Activated CD8-positive, alpha-beta T cell treated with anti-CD3 and anti-CD28 coated beads for 36 hours (primary cell): ENCODE data around the gene CDH16. TPM values are rescaled to one million over a fixed set of nuclear protein-coding genes. Genes with fewer than 3 reads are reported as not detected.

ENCODE experiments used
- ATAC-seq: fragments of 200-7000 bp; cut with Tn5 transposase; one replicate; pipeline ENCODE4 v1.10.0; 2021; ENCODE audit warnings: mild to moderate bottlenecking, moderate library complexity
- CTCF ChIA-PET: fragments of 350-600 bp; sonication (Branson Sonifier 250); formaldehyde crosslinking; loops from one replicate; lab custom pipeline; 2021; ENCODE audit warnings: antibody characterized with exemption; lab: Charles Lee
- POLR2A ChIA-PET: fragments of 350-600 bp; sonication (Branson Sonifier 250); formaldehyde crosslinking; loops from one replicate; lab custom pipeline; 2021; ENCODE audit warnings: antibody characterized with exemption; lab: Charles Lee
- DNase-seq: peaks from one replicate; pipeline ENCODE4 v3.0.0-alpha.2; 2020
- H3K27ac Mint-ChIP-seq: one replicate; pipeline ENCODE4 v1.8.0; 2021; ENCODE audit warnings: mild to moderate bottlenecking, mixed read lengths
- H3K27me3 Mint-ChIP-seq: one replicate; pipeline ENCODE4 v1.8.0; 2021; ENCODE audit warnings: mixed read lengths
- H3K36me3 Mint-ChIP-seq: one replicate; pipeline ENCODE4 v1.8.0; 2021; ENCODE audit warnings: low read depth, mixed read lengths
- H3K4me1 Mint-ChIP-seq: one replicate; pipeline ENCODE4 v1.8.0; 2021; ENCODE audit warnings: low read depth, mixed read lengths
- H3K4me3 Mint-ChIP-seq: one replicate; pipeline ENCODE4 v1.8.0; 2021; ENCODE audit warnings: mild to moderate bottlenecking, moderate library complexity, mixed read lengths
- H3K9me3 Mint-ChIP-seq: one replicate; pipeline ENCODE4 v1.8.0; 2021; ENCODE audit warnings: mixed read lengths
- CTCF ChIP-seq: fragments of 200-600 bp; IDR thresholded peaks from one replicate; pipeline ENCODE4 v1.8.0; 2022; ENCODE audit warnings: antibody characterized with exemption, mild to moderate bottlenecking
- intact Hi-C: fragments of 100-400 bp; cut with micrococcal nuclease; formaldehyde crosslinking; loops from one replicate; pipeline ENCODE4 v1.10.0; 2022
- total RNA-seq, 2 experiments: library from RNA; stranded (reverse); gene quantifications; one replicate each; pipeline ENCODE4 v1.2.3, GENCODE V29; 2021

The CDH16 gene
- total RNA-seq, 2 experiments from 2014 or later = not detected

- intact Hi-C loops = no loop called here
- no peak overlapping the region for H3K4me3 Mint-ChIP-seq
- no peak overlapping the region for H3K27ac Mint-ChIP-seq
Measured at GRCh38 chr16:66919569-66920298, 1.0 kb upstream of the CDH16 start.

DNA sequence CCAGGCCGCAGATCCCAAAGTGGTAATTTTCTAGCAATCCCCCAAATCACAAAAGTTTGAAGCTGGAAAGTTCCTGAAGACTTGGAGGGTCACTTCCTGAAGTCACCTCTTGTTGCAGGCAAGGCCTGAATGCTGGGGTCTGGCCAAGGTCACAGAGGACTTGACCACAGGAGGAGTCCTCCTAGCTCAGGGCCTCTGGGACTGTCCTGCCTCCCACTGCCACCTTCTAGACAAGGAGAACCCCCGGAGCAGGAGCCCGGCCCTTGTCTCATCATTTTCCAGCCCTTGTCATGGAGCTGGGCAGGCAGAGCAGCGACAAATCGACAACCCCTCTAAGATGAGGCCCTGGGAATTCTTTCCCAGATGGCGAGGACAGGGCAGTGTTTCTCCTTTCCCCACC lies 330 bp downstream of the CDH16 start:
- intact Hi-C loops = no loop called here
- H3K27me3 Mint-ChIP-seq = peaks cover 9% of the 10 kb centered on the region

More at GRCh38 chr16:66919569-66920298, 1.0 kb upstream of the CDH16 start:
- TF ChIP-seq CTCF = no peak
- Mint-ChIP-seq H3K4me1 (no peaks in the 10 kb centered on the region), H3K9me3 (no peaks in the 10 kb centered on the region), H3K27me3 (peaks cover 20% of the 10 kb centered on the region), H3K36me3 (no peaks in the 10 kb centered on the region)
- DNase-seq (no peak), ATAC-seq (no peak)
- ChIA-PET POLR2A (interaction anchor here (0.8 to 1.5 kb wide), 3 partner anchors 14 to 183 kb away, joined by 3 read pairs; no protein-coding TSS in a partner anchor), CTCF (interaction anchor here (0.7 to 2.8 kb wide), 6 partner anchors 8 to 89 kb away, joined by 3 to 11 read pairs (median 4); partner anchors contain the start of gene NAE1)

GRCh38 chr16:66917741-66918140 lies 944 bp downstream of the CDH16 start:
- CTCF ChIA-PET = interaction anchor here (1.7 to 2.8 kb wide), 4 partner anchors 8 to 22 kb away, joined by 4 to 13 read pairs (median 10); no protein-coding TSS in a partner anchor

More for the DNA sequence above, 330 bp downstream of the CDH16 start:
- CTCF ChIA-PET = interaction anchor here (0.8 to 2.8 kb wide), 6 partner anchors 9 to 43 kb away, joined by 3 to 13 read pairs (median 6); partner anchors contain the start of gene CES3
- TF ChIP-seq CTCF = no peak
- no peaks in the 10 kb centered on the region for H3K36me3 Mint-ChIP-seq
- H3K9me3 Mint-ChIP-seq = no peaks in the 10 kb centered on the region
- ATAC-seq = no peak
- DNase-seq = no peak
- POLR2A ChIA-PET = interaction anchor here (0.6 to 1.0 kb wide), 2 partner anchors 10 to 705 kb away, joined by 3 read pairs; no protein-coding TSS in a partner anchor
- H3K4me3 Mint-ChIP-seq = no peak overlapping the region
- H3K27ac Mint-ChIP-seq = no peak overlapping the region
- no peaks in the 10 kb centered on the region for H3K4me1 Mint-ChIP-seq

DNA sequence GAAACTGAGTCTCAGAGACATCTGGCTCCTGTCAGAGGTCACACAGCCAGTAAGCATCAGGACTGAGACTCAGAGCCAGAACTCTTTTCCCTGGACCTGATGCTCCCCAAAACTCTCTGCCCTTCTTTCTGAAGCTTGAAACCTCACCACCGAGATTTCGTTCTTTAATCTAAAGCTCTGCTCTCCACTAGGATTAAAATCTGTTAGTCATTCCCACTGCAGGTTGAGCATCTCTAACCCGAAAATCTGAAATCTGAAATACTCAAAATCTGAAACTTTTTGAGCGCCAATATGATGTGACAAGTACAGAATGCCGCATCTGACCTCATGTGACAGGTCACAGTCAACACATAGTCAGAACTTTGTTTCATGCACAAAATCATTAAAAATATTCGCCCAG lies 2.2 kb downstream of the CDH16 start:
- Mint-ChIP-seq H3K4me1 (no peaks in the 10 kb centered on the region), H3K9me3 (no peaks in the 10 kb centered on the region), H3K4me3 (no peak overlapping the region), H3K27ac (no peak overlapping the region), H3K36me3 (no peaks in the 10 kb centered on the region), H3K27me3 (peaks cover 3% of the 10 kb centered on the region)
- DNase-seq = no peak
- ChIA-PET POLR2A (no interaction called here), CTCF (interaction anchor here (1.5 to 2.8 kb wide), 2 partner anchors 12 to 86 kb away, joined by 5 to 13 read pairs; partner anchors contain the start of gene NAE1)
- no peak for TF ChIP-seq CTCF
- intact Hi-C loops = no loop called here
- ATAC-seq = no peak

More at GRCh38 chr16:66917741-66918140, 944 bp downstream of the CDH16 start:
- no peaks in the 10 kb centered on the region for H3K4me1 Mint-ChIP-seq
- no peak for ATAC-seq
- H3K27me3 Mint-ChIP-seq = peaks cover 3% of the 10 kb centered on the region
- no peak overlapping the region for H3K4me3 Mint-ChIP-seq
- H3K27ac Mint-ChIP-seq = no peak overlapping the region
- DNase-seq = no peak
- POLR2A ChIA-PET = no interaction called here
- no peaks in the 10 kb centered on the region for H3K9me3 Mint-ChIP-seq
- no peak for TF ChIP-seq CTCF
- no peaks in the 10 kb centered on the region for H3K36me3 Mint-ChIP-seq
- intact Hi-C loops = no loop called here

DNA sequence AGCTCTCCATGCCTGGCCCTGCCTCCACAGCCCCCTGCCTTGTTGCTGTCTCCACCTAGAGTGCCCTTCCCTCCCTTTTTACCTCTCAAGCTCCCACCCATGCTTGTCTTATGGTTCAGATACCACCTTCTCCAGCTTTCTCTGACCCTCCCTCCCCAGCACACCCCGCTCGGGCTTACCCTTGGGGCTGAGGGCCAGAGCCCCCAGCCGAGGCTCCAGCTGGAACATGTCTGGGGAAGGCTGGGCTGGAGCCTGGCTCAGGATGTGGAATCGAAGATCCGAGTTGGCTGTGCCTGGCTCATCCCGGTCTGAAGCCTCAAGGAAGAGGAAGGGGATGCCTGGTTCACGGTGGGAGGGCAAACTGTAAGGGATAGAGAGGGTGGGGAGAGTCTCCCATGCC lies 3.6 kb downstream of the CDH16 start:
- H3K36me3 Mint-ChIP-seq = no peaks in the 10 kb centered on the region
- ChIA-PET POLR2A (interaction anchor here (1.2 kb wide), 1 partner anchor 10 kb away, joined by 4 read pairs; no protein-coding TSS in a partner anchor), CTCF (no interaction called here)
- no peak overlapping the region for H3K4me3 Mint-ChIP-seq
- H3K27ac Mint-ChIP-seq = no peak overlapping the region
- no peaks in the 10 kb centered on the region for H3K27me3 Mint-ChIP-seq
- TF ChIP-seq CTCF = no peak
- ATAC-seq (no peak), DNase-seq (no peak)
- peaks cover 2% of the 10 kb centered on the region for H3K4me1 Mint-ChIP-seq
- intact Hi-C loops = no loop called here
- H3K9me3 Mint-ChIP-seq = no peaks in the 10 kb centered on the region
